Activated T-helper 2 cell treated with anti-CD3 and anti-CD28 coated beads, Interferon-gamma antibody, Interleukin-2, Interleukin-4, amounts not matched to agents 10 μg/mL and 5 μg/mL and 100 μg/mL, durations not matched to agents 14 hours and 24 hours and 36 hours (primary cell): Measurements from ENCODE around the gene MAFB. TPM values are rescaled to one million over a fixed set of nuclear protein-coding genes. Genes with fewer than 3 reads are reported as not detected.

Experiments
- DNase-seq: peaks from one replicate; pipeline ENCODE4 v3.0.0; 2021; ENCODE audit warnings: low spot score
- H3K27ac Mint-ChIP-seq: one replicate; pipeline ENCODE4 v1.8.0; 2021; ENCODE audit warnings: mixed read lengths
- H3K27me3 Mint-ChIP-seq: one replicate; pipeline ENCODE4 v1.8.0; 2021; ENCODE audit warnings: low read depth, mixed read lengths
- H3K36me3 Mint-ChIP-seq: one replicate; pipeline ENCODE4 v1.8.0; 2021; ENCODE audit warnings: low read depth, mixed read lengths
- H3K4me1 Mint-ChIP-seq: one replicate; pipeline ENCODE4 v1.8.0; 2021; ENCODE audit warnings: low read depth, mixed read lengths
- H3K4me3 Mint-ChIP-seq: one replicate; pipeline ENCODE4 v1.8.0; 2021; ENCODE audit warnings: low read depth, mild to moderate bottlenecking, moderate library complexity, mixed read lengths
- H3K9me3 Mint-ChIP-seq: one replicate; pipeline ENCODE4 v1.8.0; 2021; ENCODE audit warnings: mixed read lengths
- intact Hi-C: fragments of 100-400 bp; cut with micrococcal nuclease; formaldehyde crosslinking; loops from one replicate; pipeline ENCODE4 v1.15.1; 2023
- total RNA-seq: library from RNA; stranded (reverse); gene quantifications from 2 replicates; pipeline ENCODE4 v1.2.3, GENCODE V29; 2022

The MAFB gene
- total RNA-seq, 1 donor from 2014 or later, result 1.1 TPM

GRCh38 chr20:40640667-40641066 lies 48.4 kb downstream of the MAFB start:
- no peak overlapping the region for H3K27ac Mint-ChIP-seq
- no peaks in the 10 kb centered on the region for H3K36me3 Mint-ChIP-seq
- no peak for DNase-seq
- no peak overlapping the region for H3K4me3 Mint-ChIP-seq
- H3K27me3 Mint-ChIP-seq, result no peaks in the 10 kb centered on the region
- no peaks in the 10 kb centered on the region for H3K4me1 Mint-ChIP-seq
- H3K9me3 Mint-ChIP-seq, result no peaks in the 10 kb centered on the region
- intact Hi-C loops, result no loop called here

- H3K4me3 Mint-ChIP-seq, result no peak overlapping the region
- no peaks in the 10 kb centered on the region for H3K9me3 Mint-ChIP-seq
- intact Hi-C loops, result no loop called here
- H3K36me3 Mint-ChIP-seq, result no peaks in the 10 kb centered on the region
- DNase-seq, result no peak
- no peak overlapping the region for H3K27ac Mint-ChIP-seq
- no peaks in the 10 kb centered on the region for H3K27me3 Mint-ChIP-seq
- H3K4me1 Mint-ChIP-seq, result no peaks in the 10 kb centered on the region
Observed at GRCh38 chr20:40639676-40640355, 49.2 kb downstream of the MAFB start.

- Mint-ChIP-seq H3K27ac (no peak overlapping the region), H3K9me3 (no peaks in the 10 kb centered on the region), H3K36me3 (no peaks in the 10 kb centered on the region), H3K4me1 (no peaks in the 10 kb centered on the region), H3K4me3 (no peak overlapping the region), H3K27me3 (no peaks in the 10 kb centered on the region)
- intact Hi-C loops, result no loop called here
- DNase-seq, result no peak
Observed at GRCh38 chr20:40639132-40639531, 49.9 kb downstream of the MAFB start.

- no peak overlapping the region for H3K27ac Mint-ChIP-seq
- H3K9me3 Mint-ChIP-seq, result no peaks in the 10 kb centered on the region
Observed at GRCh38 chr20:40638414-40638813, 50.6 kb downstream of the MAFB start.

GRCh38 chr20:40637176-40637575 lies 51.9 kb downstream of the MAFB start:
- Mint-ChIP-seq H3K9me3 (no peaks in the 10 kb centered on the region), H3K36me3 (no peaks in the 10 kb centered on the region), H3K27ac (no peak overlapping the region), H3K4me1 (no peaks in the 10 kb centered on the region), H3K4me3 (no peak overlapping the region), H3K27me3 (no peaks in the 10 kb centered on the region)
- intact Hi-C loops, result no loop called here
- DNase-seq, result no peak

More at GRCh38 chr20:40638414-40638813, 50.6 kb downstream of the MAFB start:
- Mint-ChIP-seq H3K36me3 (no peaks in the 10 kb centered on the region), H3K4me1 (no peaks in the 10 kb centered on the region), H3K4me3 (no peak overlapping the region), H3K27me3 (no peaks in the 10 kb centered on the region)
- DNase-seq, result no peak
- intact Hi-C loops, result no loop called here

GRCh38 chr20:40636486-40636885 lies 52.5 kb downstream of the MAFB start:
- H3K36me3 Mint-ChIP-seq, result no peaks in the 10 kb centered on the region
- no peak overlapping the region for H3K27ac Mint-ChIP-seq
- no peaks in the 10 kb centered on the region for H3K27me3 Mint-ChIP-seq
- no peak for DNase-seq
- H3K9me3 Mint-ChIP-seq, result no peaks in the 10 kb centered on the region
- intact Hi-C loops, result no loop called here
- no peak overlapping the region for H3K4me3 Mint-ChIP-seq
- no peaks in the 10 kb centered on the region for H3K4me1 Mint-ChIP-seq

- no peak for DNase-seq
- Mint-ChIP-seq H3K4me3 (no peak overlapping the region), H3K9me3 (no peaks in the 10 kb centered on the region), H3K36me3 (no peaks in the 10 kb centered on the region), H3K4me1 (no peaks in the 10 kb centered on the region), H3K27ac (no peak overlapping the region), H3K27me3 (no peaks in the 10 kb centered on the region)
- intact Hi-C loops, result no loop called here
Observed at GRCh38 chr20:40635971-40636370, 53.1 kb downstream of the MAFB start.
